CD4-positive, alpha-beta T cell treated with Interleukin-6 at 100 ng/mL for 8 hours (primary cell): ENCODE data around the gene BOK.
"Not testable (repeated sequence)": the region's sequence is repeated elsewhere in the genome, so short reads cannot be mapped to it uniquely, and the experiment has no call there.

Experiments
- DNase-seq: peaks from one replicate; pipeline ENCODE4 v3.0.0-alpha.2; 2020; ENCODE audit warnings: mixed read lengths, low spot score

The BOK gene

DNA sequence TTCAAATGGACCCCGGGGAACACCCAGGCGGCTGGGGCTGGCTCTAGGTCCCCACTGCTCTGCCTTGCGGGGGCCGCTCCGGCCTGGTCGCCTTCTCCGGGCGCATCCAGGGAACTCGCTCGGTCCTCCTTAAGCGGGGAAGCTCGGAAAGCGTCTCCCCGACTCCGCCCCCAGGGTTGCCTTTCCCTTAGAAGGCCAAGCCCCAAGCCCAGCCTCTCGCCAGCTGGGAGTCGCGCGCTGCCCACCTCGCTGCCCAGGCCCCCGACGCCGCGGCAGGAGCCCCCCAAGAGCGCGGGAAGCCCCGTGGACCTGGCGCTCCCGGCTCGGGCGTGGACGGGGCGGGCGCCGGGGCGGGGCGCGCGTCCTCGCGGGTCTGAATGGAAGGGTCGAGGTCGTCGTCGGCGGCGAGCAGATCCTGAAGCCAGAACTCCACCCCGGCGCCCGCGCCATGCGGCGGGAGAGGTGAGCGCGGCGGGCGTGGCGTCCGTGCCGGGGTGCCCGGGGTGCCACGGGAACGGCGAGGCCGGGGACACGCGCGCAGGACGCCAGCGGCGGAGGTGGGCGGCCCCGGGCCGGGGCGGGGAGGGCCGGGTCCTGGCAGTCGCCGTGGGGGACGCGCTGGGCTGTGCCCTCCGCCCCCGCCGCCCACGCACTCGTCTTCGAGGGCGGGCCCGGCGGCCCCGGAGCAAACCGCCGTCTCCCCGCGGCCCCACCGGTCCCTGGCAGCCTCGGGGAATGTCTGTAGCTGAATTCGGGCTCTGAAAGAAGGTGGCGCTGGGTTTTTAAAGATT, at the start of gene BOK:
TSS of gene BOK (plus strand) at position 214 of the 791 bp plus-strand sequence. CDS start 739 bp downstream, outside the sequence.
- no peak for DNase-seq

DNA sequence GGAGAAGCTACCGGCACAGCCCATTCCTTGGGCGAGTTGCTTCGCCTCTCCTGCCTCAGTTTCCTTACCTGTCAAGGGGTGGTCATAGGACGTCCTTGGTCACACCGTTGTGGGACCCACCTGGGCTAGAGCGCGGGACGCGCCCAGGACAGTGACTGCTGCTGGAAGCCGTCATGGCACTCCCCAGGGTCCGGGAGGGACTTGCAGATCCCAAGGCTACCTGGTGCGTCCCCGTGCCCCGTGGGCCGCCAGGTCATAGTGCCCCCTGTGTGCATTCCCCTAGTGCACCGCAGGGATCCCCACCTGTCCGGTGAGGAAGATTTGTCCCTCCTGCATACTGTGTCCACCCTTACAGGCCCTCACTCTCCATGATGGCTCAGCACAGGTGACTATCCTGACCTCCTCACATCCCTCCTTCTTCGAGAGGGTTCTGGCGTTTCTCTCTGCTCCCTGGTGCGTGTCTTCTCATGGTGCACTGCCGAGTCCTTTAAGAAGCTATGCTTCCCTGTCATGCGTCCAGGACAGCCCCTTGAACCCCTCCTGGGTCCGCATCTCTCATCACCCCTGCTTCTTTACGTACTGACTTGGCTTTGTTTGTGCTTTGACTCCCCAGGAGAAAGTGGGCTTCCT, 49.3 kb upstream of the BOK start:
- DNase-seq = no peak

- DNase-seq = no peak
Observed at GRCh38 chr2:241511091-241511741, 47.3 kb upstream of the BOK start.

GRCh38 chr2:241514553-241514952, 44.0 kb upstream of the BOK start:
- no peak for DNase-seq

- DNase-seq = no peak
Observed at GRCh38 chr2:241514986-241515737, 43.4 kb upstream of the BOK start.

GRCh38 chr2:241516520-241516965, 42.0 kb upstream of the BOK start:
- DNase-seq = no peak

GRCh38 chr2:241517297-241517696, 41.2 kb upstream of the BOK start:
- DNase-seq = no peak

GRCh38 chr2:241519669-241520068, 38.9 kb upstream of the BOK start:
- DNase-seq = no peak

- DNase-seq = no peak
Observed at GRCh38 chr2:241522477-241522876, 36.1 kb upstream of the BOK start.

GRCh38 chr2:241525818-241526780, 32.4 kb upstream of the BOK start:
- DNase-seq = not testable (repeated sequence)

GRCh38 chr2:241530571-241530970, 28.0 kb upstream of the BOK start:
- DNase-seq = no peak

GRCh38 chr2:241531161-241531722, 27.3 kb upstream of the BOK start:
- DNase-seq = no peak

GRCh38 chr2:241532168-241532567, 26.4 kb upstream of the BOK start:
- DNase-seq = no peak

- DNase-seq = no peak
Observed at GRCh38 chr2:241532733-241533601, 25.6 kb upstream of the BOK start.

DNA sequence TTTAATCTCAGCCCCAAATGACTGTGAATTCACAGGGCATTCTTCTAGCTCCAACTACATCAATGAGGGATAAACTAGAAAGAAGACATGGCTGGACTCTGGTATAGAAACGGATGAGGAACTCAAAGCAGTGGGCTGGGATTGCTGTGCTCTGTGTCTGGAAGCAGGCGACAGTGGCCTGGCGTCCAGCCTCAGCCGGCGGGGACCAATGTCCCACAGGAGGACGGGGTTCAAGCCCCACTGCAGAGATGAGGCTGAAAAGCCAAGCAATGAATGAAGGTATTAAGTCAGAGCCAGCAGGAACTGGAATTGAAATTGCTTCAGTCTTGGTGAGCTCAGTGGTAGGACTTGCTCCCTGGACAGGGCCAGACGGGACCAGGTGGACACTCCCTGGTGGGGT, 24.3 kb upstream of the BOK start:
- DNase-seq = no peak

DNA sequence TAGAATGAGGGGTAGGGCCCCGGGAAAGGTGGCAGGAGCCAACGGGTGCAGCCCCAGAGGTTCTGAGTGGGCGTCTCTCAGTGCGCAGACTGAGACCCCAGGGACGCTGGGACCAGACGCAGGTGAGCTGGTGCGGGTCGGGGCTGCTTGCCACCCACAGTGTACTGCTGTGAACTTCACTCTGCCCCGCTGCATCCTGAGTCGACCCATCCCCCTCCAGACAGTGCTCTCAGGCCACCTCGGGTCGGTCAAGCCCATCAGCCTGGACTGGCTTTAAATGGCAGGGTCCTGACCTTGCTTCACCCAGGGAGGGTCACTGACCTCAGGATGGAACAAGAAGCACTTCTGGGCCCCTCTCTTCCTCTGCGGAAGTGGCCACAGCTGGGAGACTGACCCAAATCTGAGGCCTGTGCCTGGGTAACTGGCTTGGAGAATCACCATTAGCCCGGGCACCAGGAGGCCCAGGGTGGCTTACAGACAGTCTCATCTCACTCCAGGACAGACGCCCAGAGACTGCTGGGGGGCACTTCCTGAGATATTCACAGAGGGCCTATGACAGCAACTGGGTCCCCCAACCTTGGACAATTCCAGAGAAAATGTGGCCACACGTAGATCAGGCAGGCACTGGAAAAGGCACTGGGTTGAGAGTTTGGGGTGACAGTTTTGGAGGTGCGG, 23.7 kb upstream of the BOK start:
- DNase-seq = no peak

DNA sequence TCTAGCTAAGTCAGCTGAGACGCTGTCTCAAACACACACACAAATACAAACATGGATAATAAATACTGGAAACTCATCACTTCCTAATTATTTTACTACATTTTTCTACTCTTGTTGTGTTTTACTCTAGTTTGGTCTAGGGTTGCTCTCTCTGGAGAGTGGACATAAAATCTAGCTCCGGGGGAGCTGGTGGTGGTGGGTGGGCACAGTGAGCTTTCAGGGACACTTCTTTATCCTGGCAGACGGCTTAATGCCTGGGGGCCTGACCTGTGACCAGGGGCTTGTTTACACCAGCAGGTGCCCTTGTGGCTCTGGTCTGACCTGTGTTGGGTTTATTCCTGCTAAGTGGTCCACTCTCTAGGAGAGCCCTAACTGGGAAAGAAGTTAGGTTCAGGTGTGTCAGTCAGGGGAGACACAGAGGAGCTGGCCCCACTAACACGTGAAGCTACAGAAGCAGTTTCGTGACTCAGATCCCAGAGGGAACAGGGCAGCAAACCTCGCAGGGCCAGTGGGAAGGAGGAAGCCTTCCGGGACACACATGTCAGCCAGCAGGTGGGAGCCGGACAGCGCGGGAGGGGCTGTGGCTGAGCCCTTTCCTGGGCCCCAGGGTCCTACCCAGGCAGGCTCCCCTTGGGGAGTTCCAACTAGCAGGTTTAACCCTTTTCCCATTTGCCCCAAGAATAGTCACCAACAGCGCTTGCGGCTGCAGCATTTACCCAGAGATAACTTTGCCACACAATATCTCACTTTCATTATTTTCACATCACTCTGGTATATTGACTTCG, 22.5 kb upstream of the BOK start:
- no peak for DNase-seq

- DNase-seq = no peak
Observed at GRCh38 chr2:241538838-241539615, 19.5 kb upstream of the BOK start.
